GM21390 (cell line): ENCODE results near the gene KCNJ12.
"Not testable (repeated sequence)": the region's sequence is repeated elsewhere in the genome, so short reads cannot be mapped to it uniquely, and the experiment has no call there.

Source experiments
- ATAC-seq: cut with Tn5 transposase; IDR thresholded peaks from one replicate; pipeline ENCODE4 v1.9.1; 2021; ENCODE audit not compliant: unreplicated experiment

Gene KCNJ12

GRCh38 chr17:21436883-21437836, 61.0 kb downstream of the KCNJ12 start:
- not testable (repeated sequence) for ATAC-seq

- ATAC-seq: not testable (repeated sequence)
Observed at GRCh38 chr17:21438316-21439014, 62.3 kb downstream of the KCNJ12 start.

DNA sequence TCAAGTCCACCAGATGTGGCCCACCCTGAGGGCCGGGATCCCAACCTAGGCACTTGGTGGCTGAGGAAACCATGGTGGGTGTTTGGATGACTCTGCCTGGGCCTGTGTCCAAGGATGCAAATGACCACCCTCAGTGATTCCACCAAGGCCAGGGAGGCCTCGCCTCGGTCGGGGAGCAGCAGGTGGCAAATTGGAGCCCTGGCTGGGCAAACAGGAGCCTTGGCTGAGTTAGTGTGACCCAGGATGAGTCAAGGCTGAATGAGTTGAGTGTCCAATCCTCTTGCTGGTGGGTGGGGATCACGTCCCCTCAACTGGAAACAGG, 62.8 kb downstream of the KCNJ12 start:
- ATAC-seq: not testable (repeated sequence)

DNA sequence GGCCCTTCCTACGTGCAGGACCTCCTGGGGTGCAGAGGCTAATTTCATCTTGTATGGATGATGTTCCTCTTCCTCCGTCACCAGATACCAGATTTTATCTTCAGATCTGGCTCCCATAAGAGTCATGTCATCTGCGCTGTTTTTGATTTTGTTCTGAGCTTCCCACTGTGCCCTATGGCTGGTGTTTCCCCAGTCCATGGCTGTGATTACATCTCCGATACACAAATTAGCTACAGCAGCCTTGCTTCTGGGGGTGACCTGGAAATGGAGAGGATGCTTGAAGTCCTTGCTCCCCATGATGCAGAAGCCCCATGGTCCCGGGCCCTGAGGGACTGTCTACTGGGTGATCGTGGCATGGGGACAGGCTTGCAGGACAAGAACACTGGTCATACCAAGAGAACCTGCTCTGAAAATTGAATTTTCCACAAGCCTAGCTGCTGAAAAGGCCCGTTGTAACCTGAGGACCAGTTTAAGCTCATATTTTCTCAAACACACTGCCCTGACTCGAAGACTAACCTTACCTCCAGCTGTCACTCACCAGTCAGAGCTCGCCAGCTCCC, 69.0 kb downstream of the KCNJ12 start:
- no peak for ATAC-seq

DNA sequence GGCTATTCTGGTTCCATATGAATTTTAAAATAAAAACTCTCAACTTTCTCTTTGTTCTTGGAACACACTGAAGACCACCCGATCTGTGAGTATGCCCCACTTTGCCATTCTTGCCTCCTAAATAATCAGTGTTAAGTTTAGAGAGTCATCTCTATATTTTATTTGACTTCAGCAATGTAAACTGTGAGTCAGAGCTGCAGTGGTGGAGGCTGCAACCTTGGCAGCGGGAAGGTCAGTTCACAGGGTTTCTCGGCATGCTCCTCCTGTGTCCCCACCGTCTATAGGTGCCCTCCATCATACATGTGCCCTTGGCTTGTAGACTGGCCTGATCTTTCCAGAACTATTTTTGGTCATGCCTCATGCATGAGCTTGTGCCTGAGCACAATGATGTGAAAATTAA, 71.4 kb downstream of the KCNJ12 start:
- ATAC-seq: not testable (repeated sequence)

GRCh38 chr17:21449891-21450290, 73.7 kb downstream of the KCNJ12 start:
- not testable (repeated sequence) for ATAC-seq

DNA sequence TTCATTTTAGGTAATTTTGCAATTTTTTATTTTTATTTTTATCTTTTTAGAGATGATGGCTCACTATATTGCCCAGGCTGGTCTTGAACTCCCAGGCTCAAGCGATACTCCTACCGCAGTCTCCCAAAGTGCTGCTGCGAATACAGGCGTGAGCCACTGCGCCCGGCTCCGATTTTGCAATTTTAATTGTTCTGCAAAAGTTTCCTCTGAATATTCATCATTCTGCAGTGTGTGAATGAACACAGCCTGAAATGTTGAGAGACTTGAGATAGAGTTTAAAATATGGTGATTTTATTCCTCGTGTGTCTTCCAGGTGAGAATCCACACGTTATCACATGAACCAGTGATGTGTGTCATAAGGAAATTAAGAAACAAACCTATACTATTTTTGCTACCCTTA, 75.8 kb downstream of the KCNJ12 start:
- ATAC-seq: no peak

GRCh38 chr17:21452377-21453143, 76.4 kb downstream of the KCNJ12 start:
- no peak for ATAC-seq

DNA sequence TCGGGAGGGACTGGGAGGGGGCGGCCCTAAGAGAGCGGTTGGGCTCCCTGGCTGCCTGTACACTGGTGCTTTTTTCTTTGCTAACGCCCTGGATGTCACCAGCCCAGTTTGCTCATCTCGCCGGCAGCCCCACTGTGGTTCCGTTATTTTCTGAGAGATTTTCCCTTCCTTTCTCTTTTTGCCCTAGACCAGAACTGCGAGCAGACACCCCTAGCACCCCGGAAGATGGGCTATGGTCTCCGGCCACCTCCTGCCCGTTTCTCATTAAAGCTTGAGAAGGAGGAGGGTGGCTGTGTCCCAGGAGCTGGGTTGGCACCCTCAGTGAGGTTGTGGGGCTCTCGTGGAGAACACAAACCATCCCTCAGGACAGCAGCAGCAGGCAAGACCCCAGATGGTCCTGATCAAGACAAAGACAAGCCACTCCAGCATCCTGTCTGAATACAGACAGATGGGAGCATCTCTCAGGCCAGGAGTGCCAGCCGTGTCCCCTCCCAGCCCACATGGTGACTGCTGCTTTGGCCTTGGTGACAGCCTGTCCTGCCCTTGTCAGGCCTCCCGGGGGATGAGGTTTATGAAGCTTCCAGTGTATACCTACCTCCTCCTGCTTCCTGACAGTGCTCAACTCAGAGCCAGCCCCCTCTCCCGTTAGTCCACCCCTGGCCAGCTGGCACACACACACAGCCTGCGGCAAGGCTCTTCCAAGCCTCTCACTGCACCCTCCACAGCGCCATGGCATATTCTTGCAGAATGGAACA, 77.2 kb downstream of the KCNJ12 start:
- no peak for ATAC-seq

- not testable (repeated sequence) for ATAC-seq
Observed at GRCh38 chr17:21454006-21454405, 77.8 kb downstream of the KCNJ12 start.

GRCh38 chr17:21454441-21454840, 78.3 kb downstream of the KCNJ12 start:
- ATAC-seq: no peak

DNA sequence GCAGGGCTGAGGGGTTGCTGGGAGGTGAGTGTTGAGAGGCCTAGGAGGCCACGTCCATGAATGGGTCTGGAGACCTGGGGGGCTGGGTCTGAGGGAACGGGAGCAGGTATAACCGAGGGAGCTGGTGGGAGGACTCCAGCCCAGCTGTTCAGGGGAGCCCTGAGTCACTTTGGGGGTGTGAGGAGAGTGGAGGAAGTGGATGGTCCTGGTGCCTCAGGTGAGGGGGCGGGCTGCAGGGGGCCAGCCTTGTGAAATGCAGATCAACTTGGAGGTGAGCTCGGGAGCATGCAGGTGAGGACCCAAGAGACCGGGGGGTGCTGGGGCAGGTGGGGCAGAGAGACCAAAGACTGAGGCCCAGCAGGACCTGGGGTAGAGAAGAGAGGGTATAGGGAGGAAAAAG, 79.6 kb downstream of the KCNJ12 start:
- no peak for ATAC-seq

DNA sequence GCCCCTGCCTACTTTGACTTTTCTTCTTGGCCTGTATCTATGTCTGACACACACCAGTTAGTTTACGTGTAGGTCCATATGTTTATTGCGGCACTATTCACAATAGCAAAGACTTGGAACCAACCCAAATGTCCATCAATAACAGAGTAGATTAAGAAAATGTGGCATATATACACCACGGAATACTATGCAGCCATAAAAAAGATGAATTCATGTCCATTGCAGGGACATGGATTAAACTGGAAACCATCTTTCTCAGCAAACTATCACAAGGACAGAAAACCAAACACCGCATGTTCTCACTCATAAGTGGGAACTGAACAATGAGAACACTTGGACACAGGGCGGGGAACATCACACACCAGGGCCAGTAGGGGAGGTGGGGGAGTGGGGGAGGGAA, 80.3 kb downstream of the KCNJ12 start:
- not testable (repeated sequence) for ATAC-seq

DNA sequence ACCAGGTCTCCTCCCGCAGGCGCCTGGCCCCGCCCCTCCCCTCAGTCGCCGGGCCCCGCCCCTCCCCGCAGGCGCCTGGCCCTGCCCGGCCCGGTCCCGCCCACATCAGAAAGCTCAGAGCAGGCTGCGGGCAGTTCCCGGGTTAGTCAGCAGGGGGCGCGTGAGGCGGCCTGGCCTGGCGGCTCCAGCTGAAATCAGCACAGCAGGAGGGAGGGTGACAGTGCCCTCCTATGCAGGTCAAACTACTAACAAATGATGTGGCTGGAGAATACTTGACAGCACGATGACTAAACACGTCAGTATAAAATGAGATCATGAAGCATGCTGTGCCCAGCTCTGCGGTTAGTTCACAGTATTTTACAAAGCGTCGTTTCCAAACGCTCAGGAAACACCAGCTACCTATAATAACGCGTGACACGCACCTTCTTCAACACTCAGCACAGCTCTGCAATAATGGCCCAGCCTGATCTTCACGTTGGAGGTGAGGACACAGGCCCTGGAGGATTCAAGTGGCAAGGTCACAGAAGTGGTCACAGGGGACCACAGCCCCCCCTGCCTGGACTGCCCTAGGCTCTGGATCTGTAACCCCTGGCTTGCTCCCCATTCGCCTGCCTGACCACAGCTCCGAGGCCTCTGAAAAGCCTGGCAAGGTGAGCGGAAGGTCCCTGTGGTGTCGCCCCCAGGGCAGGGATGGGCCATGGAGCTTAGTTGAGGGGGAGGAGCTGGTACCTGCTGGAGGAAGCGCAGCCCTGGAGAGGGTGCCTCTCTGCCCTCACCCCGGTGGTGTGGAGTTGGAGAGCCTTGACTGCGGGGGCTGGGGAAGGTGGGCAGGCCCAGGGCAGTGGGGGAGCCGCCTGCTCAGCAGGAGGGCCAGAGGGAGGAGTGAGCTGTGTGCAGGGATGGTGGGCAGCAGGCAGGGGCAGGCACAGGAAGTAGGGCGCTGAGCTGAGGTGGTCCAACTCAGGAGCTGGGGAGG, 81.2 kb downstream of the KCNJ12 start:
- ATAC-seq: peak; percentile 93

- no peak for ATAC-seq
Observed at GRCh38 chr17:21458054-21458453, 81.9 kb downstream of the KCNJ12 start.

DNA sequence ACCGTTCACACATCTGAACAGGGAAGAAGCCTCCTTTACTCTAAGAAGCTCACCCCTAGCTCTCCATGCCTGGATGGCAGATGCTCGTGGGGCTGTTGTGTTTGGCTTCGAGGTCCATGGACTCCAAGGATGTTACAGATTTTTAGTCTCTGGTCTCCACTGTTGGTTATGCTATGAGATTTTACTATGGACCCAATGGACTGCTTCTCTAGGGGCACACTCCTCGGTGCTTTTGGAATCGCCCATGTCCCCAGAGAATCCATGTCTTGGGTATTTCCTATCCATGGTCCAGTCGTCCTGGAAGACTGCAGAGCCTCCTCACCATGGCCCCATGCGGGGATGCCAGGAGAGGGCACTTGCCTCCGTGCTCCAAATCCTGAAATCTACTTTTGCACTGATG, 83.4 kb downstream of the KCNJ12 start:
- ATAC-seq: no peak

- no peak for ATAC-seq
Observed at GRCh38 chr17:21460358-21460757, 84.2 kb downstream of the KCNJ12 start.

- ATAC-seq: no peak
Observed at GRCh38 chr17:21462237-21462636, 86.1 kb downstream of the KCNJ12 start.

GRCh38 chr17:21463204-21463661, 87.1 kb downstream of the KCNJ12 start:
- no peak for ATAC-seq
